Mononuclear cell (primary cell): ENCODE results near the gene PDE8B. TPM values are rescaled to one million over a fixed set of nuclear protein-coding genes. Genes with fewer than 3 reads are reported as not detected.

Source experiments
- H3K27me3 ChIP-seq: 2 replicates; pipeline ENCODE4 v1.6.0; 2011; ENCODE audit warnings: low read length, control low read depth; ENCODE audit not compliant: insufficient read depth
- H3K4me1 ChIP-seq: 2 replicates; pipeline ENCODE4 v1.5.1; 2011; ENCODE audit warnings: mild to moderate bottlenecking, low read length, control low read depth; ENCODE audit not compliant: insufficient read depth
- H3K4me3 ChIP-seq: 2 replicates; pipeline ENCODE4 v1.5.1; 2011; ENCODE audit warnings: mild to moderate bottlenecking, low read length, moderate library complexity
- H3K9me3 ChIP-seq: 2 replicates; pipeline ENCODE4 v1.5.1; 2011; ENCODE audit warnings: low read depth, mild to moderate bottlenecking, control low read depth, low read length
- total RNA-seq: library from RNA; depleted of rRNA; stranded (reverse); fragments of >200 nt; gene quantifications from one replicate; pipeline ENCODE4 v1.2.3, GENCODE V29; 2012

Gene PDE8B
- total RNA-seq, 1 donor, result 0.21 TPM

GRCh38 chr5:77232574-77233358 is 22.3 kb downstream of the PDE8B start:
- Histone ChIP-seq H3K27me3 (no peaks in the 10 kb centered on the region), H3K4me1 (peaks cover 31% of the 10 kb centered on the region), H3K9me3 (no peaks in the 10 kb centered on the region), H3K4me3 (no peak overlapping the region)

DNA sequence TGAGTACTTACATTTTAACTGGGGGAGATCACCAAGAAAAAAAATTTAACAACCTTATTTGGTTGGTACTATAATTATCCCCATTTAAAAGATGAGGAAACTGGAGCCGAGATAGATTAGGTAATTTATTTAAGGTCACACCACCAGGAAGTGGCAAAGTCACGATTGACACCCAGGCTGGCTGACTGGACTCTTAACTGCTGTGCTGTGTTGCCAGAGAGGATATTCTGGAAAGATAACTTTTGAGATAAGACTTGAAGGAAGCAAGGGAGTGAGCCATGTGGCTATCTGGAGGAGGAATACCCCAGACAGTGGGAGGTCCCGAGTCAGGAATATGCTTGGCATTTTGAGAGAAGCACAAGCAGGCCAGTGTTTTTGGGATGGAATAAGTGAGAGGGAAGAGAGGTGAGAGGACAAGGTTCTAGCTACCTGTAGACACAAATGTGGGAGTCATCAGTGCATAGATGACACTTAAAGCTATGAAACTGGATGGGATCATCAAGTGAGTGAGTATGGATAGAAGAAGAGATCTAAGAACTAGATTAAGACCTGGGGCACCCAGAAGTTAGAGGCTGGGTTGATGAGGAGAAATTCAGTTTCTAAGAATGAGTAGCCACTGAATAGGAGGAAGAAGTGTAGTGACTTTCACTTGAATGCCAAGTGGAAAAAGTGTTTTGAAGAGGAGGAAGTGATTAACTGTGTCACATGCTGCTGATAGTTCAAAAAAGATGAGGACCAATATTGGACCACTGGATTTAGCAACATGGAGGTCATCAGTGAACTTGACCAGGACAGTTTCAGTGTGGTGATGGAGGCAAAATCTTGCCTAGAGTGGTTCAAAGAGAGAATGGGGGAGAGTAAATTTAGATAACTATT is 25.6 kb downstream of the PDE8B start:
- no peak overlapping the region for H3K4me3 ChIP-seq
- peaks cover 25% of the 10 kb centered on the region for H3K4me1 ChIP-seq
- H3K27me3 ChIP-seq, result no peaks in the 10 kb centered on the region
- H3K9me3 ChIP-seq, result no peaks in the 10 kb centered on the region

- Histone ChIP-seq H3K4me3 (no peak overlapping the region), H3K27me3 (no peaks in the 10 kb centered on the region), H3K9me3 (no peaks in the 10 kb centered on the region), H3K4me1 (peaks cover 4% of the 10 kb centered on the region)
Measured at GRCh38 chr5:77239126-77239741, 28.8 kb downstream of the PDE8B start.

- Histone ChIP-seq H3K9me3 (no peaks in the 10 kb centered on the region), H3K4me1 (no peaks in the 10 kb centered on the region), H3K4me3 (no peak overlapping the region), H3K27me3 (no peaks in the 10 kb centered on the region)
Measured at GRCh38 chr5:77241444-77241843, 31.0 kb downstream of the PDE8B start.

GRCh38 chr5:77249475-77249874 is 39.0 kb downstream of the PDE8B start:
- Histone ChIP-seq H3K4me1 (no peaks in the 10 kb centered on the region), H3K4me3 (no peak overlapping the region), H3K9me3 (no peaks in the 10 kb centered on the region), H3K27me3 (no peaks in the 10 kb centered on the region)

- Histone ChIP-seq H3K4me1 (no peaks in the 10 kb centered on the region), H3K27me3 (no peaks in the 10 kb centered on the region), H3K9me3 (no peaks in the 10 kb centered on the region), H3K4me3 (no peak overlapping the region)
Measured at GRCh38 chr5:77250021-77250420, 39.5 kb downstream of the PDE8B start.

DNA sequence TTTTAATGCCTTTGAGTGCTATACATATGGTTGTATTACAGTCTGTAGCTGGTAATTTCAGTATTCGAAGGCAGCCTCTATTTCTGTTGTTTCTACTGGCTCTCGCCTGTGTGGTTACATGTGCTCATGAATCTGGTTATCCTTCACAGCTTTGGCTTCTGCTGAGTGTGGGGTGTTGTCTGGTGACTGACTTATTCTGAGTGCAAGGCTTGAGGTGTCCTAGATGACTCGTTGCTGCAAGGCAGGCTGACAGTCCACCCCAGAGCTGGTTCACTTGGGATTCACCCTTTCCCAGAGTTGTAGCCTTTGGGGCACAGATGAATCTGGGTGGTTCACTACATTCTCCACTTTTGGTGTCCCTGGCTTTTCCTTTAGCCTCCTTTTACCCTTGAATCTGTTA is 41.4 kb downstream of the PDE8B start:
- Histone ChIP-seq H3K27me3 (no peaks in the 10 kb centered on the region), H3K4me3 (no peak overlapping the region), H3K9me3 (no peaks in the 10 kb centered on the region), H3K4me1 (no peaks in the 10 kb centered on the region)

DNA sequence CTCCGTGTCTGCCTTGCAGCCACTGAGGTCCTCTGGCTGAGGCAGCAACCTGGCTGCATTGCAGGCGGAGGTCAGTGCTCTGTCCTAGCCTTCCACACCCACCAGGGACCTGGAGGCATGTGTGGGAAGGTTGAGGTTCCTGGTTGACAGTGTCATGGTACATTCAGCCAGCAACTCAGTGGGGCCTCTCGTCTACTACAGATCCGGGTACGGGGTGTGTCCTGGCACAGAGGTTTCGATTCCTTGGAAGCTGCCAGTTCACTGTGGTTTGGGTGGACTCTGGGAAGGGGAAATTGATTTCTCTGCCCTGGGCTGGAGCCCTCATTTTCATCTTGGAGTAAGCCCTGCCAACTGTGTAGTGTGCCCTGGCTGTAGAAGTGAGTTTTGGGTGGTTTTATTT is 45.1 kb downstream of the PDE8B start:
- no peak overlapping the region for H3K4me3 ChIP-seq
- no peaks in the 10 kb centered on the region for H3K27me3 ChIP-seq
- no peaks in the 10 kb centered on the region for H3K9me3 ChIP-seq
- H3K4me1 ChIP-seq, result no peaks in the 10 kb centered on the region

DNA sequence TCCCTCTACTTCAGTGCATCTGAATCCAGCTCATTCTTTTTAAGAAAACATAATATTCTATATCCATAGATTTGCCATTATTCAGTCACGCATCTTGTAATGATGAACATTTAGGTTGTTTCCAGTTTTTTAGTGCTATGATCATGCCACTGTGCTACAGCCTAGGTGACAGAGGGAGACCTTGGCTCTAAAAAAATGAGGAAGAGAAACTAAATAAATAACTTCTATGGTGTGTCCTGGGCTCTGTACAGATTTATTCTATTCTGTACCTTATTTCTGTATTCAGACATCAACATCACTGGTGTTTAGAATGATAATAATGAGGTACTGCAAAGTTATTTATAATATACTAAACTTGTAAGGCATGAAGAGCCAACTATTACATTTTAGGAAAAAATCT is 45.9 kb downstream of the PDE8B start:
- Histone ChIP-seq H3K9me3 (no peaks in the 10 kb centered on the region), H3K4me3 (no peak overlapping the region), H3K27me3 (no peaks in the 10 kb centered on the region), H3K4me1 (no peaks in the 10 kb centered on the region)

DNA sequence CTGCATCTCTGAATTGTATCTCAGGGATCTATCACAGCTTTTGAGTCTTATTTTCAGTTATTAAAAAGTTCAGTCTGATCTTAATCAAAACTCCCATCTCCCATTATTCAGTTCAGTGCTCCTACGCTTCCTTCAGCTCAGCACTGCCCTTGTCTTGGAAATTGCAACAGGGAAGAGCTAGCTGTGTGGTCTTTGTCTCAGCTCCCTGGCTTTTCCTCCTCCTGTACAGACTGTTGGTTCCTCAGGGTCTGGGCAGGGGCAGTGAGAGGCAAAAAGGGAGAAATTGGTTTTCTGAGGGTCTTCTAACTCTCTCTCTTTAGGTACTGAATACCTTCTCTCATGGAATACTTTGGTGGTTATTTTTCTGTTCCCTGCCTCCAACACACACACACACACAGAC is 48.2 kb downstream of the PDE8B start:
- no peaks in the 10 kb centered on the region for H3K4me1 ChIP-seq
- no peaks in the 10 kb centered on the region for H3K9me3 ChIP-seq
- H3K27me3 ChIP-seq, result no peaks in the 10 kb centered on the region
- H3K4me3 ChIP-seq, result no peak overlapping the region

DNA sequence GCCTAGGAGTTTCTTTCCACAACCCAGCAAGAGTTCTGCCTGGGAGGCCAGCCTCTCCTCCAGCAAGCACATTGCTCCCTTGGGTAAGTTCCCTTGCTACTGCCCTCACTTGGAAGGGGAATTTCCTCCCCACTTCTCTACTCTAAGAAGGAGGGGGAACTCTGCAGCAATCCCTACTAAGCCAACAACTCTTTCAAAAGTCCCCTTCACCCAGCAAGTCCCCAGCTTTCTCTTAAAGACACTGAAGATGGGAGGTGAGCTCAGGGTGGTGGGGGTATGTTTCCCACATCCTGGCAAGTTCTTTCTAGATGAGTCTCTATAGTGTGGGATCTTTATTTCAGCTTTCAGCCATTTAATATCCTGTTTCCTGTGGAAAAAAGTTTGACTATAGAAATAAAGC is 49.0 kb downstream of the PDE8B start:
- Histone ChIP-seq H3K27me3 (no peaks in the 10 kb centered on the region), H3K4me1 (no peaks in the 10 kb centered on the region), H3K4me3 (no peak overlapping the region), H3K9me3 (no peaks in the 10 kb centered on the region)

- Histone ChIP-seq H3K4me3 (no peak overlapping the region), H3K4me1 (no peaks in the 10 kb centered on the region), H3K27me3 (no peaks in the 10 kb centered on the region)
Measured at GRCh38 chr5:77262697-77263096, 52.2 kb downstream of the PDE8B start.

DNA sequence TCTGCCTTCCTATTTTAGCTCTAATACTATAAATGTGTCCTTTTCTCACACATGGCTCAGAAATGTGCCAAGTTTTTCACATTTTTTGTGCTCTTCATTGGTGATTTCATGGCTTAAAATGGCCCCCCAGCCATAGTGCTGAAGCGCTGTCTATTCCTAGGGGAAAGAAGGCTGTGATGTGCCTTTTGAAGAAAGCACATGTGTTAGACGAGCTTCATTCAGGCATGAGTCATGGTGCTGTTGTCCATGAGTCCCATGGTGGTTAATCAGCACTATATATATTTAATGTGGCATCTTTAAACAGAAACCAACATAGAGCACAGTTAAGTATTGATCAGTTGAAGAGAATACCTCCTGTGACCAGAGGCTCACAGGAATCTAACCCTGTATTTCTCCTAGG is 55.8 kb downstream of the PDE8B start:
- Histone ChIP-seq H3K4me1 (no peaks in the 10 kb centered on the region), H3K9me3 (no peaks in the 10 kb centered on the region), H3K4me3 (no peak overlapping the region), H3K27me3 (no peaks in the 10 kb centered on the region)

More at GRCh38 chr5:77262697-77263096, 52.2 kb downstream of the PDE8B start:
- H3K9me3 ChIP-seq, result no peaks in the 10 kb centered on the region

DNA sequence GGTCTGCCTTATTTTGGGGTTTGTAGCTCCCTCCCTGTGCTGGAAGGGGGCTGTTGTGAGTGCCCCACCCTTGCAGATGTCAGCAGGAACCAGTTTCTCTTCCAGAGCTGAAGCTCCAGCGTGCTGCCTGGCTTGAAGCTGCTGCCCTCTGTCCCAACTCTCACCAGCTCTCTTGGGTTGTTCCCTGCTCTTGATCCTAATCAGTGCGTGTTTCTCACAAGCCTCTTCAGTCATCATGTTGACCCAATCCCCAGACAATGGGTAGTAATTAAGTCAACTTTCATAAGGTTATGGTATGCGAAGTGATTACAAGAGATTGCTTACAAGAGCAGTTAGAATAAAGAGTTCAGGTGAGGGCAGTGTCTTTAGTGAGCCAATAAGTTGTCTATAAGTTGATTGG is 57.0 kb downstream of the PDE8B start:
- H3K9me3 ChIP-seq, result no peaks in the 10 kb centered on the region
- H3K4me1 ChIP-seq, result no peaks in the 10 kb centered on the region
- no peak overlapping the region for H3K4me3 ChIP-seq
- no peaks in the 10 kb centered on the region for H3K27me3 ChIP-seq

- Histone ChIP-seq H3K9me3 (no peaks in the 10 kb centered on the region), H3K4me3 (no peak overlapping the region), H3K27me3 (no peaks in the 10 kb centered on the region), H3K4me1 (no peaks in the 10 kb centered on the region)
Measured at GRCh38 chr5:77272206-77272605, 61.7 kb downstream of the PDE8B start.
